ENCODE measurements around the gene SCGB1D2.
"Not testable (repeated sequence)": the region's sequence is repeated elsewhere in the genome, so short reads cannot be mapped to it uniquely, and the experiment has no call there.

The SCGB1D2 gene

GRCh38 chr11:62242021-62242420 lies at the start of gene SCGB1D2:
Gene SCGB1D2 (plus strand): TSS chr11:62242239. CDS start chr11:62242308, 69 bp downstream.
- DNase-seq: no peak

GRCh38 chr11:62193952-62194351 lies 48.1 kb upstream of the SCGB1D2 start:
- no peak for DNase-seq

GRCh38 chr11:62195010-62195409 lies 47.0 kb upstream of the SCGB1D2 start:
- not testable (repeated sequence) for DNase-seq

- no peak for DNase-seq
Observed at GRCh38 chr11:62195945-62196344, 46.1 kb upstream of the SCGB1D2 start.

- not testable (repeated sequence) for DNase-seq
Observed at GRCh38 chr11:62197400-62197799, 44.6 kb upstream of the SCGB1D2 start.

- no peak for DNase-seq
Observed at GRCh38 chr11:62201376-62201775, 40.7 kb upstream of the SCGB1D2 start.

- DNase-seq: no peak
Observed at GRCh38 chr11:62202910-62203309, 39.1 kb upstream of the SCGB1D2 start.

GRCh38 chr11:62204430-62204829 lies 37.6 kb upstream of the SCGB1D2 start:
- DNase-seq: no peak

- DNase-seq: no peak
Observed at GRCh38 chr11:62205441-62205840, 36.6 kb upstream of the SCGB1D2 start.

GRCh38 chr11:62206276-62207066 lies 35.6 kb upstream of the SCGB1D2 start:
- not testable (repeated sequence) for DNase-seq

GRCh38 chr11:62208785-62209144 lies 33.3 kb upstream of the SCGB1D2 start:
- no peak for DNase-seq

GRCh38 chr11:62217191-62217748 lies 24.8 kb upstream of the SCGB1D2 start:
- no peak for DNase-seq

GRCh38 chr11:62221498-62221897 lies 20.5 kb upstream of the SCGB1D2 start:
- DNase-seq: no peak

- DNase-seq: no peak
Observed at GRCh38 chr11:62223095-62223494, 18.9 kb upstream of the SCGB1D2 start.

GRCh38 chr11:62233730-62234129 lies 8.3 kb upstream of the SCGB1D2 start:
- DNase-seq: no peak

GRCh38 chr11:62236187-62236586 lies 5.9 kb upstream of the SCGB1D2 start:
- DNase-seq: no peak

- DNase-seq: no peak
Observed at GRCh38 chr11:62237499-62237898, 4.5 kb upstream of the SCGB1D2 start.

- no peak for DNase-seq
Observed at GRCh38 chr11:62238151-62238550, 3.9 kb upstream of the SCGB1D2 start.

GRCh38 chr11:62241095-62241494 lies 944 bp upstream of the SCGB1D2 start:
- DNase-seq: no peak

GRCh38 chr11:62245271-62245753 lies 3.3 kb downstream of the SCGB1D2 start:
- DNase-seq: no peak

GRCh38 chr11:62251698-62252097 lies 9.7 kb downstream of the SCGB1D2 start:
- no peak for DNase-seq

GRCh38 chr11:62253999-62254542 lies 12.0 kb downstream of the SCGB1D2 start:
- DNase-seq: no peak

GRCh38 chr11:62256281-62256680 lies 14.2 kb downstream of the SCGB1D2 start:
- DNase-seq: no peak

GRCh38 chr11:62260261-62260953 lies 18.4 kb downstream of the SCGB1D2 start:
- DNase-seq: no peak

Measured in amniotic stem cell (primary cell).